ENCODE results near the gene PPP2R5A.
"Not testable (repeated sequence)": the region's sequence is repeated elsewhere in the genome, so short reads cannot be mapped to it uniquely, and the experiment has no call there.

The PPP2R5A gene

GRCh38 chr1:212267460-212267859 is 17.8 kb upstream of the PPP2R5A start:
- no peak for DNase-seq (ENCODE audit: low read depth in 2 of 2)

GRCh38 chr1:212269306-212269705 is 15.9 kb upstream of the PPP2R5A start:
- no peak for DNase-seq (ENCODE audit: low read depth in 2 of 2)

GRCh38 chr1:212270564-212270963 is 14.6 kb upstream of the PPP2R5A start:
- DNase-seq (ENCODE audit: low read depth in 2 of 2) = no peak

- no peak for DNase-seq (ENCODE audit: low read depth in 2 of 2)
These were observed 14.0 kb upstream of the PPP2R5A start for GRCh38 chr1:212271234-212271633.

- no peak for DNase-seq (ENCODE audit: low read depth in 2 of 2)
These were observed 13.3 kb upstream of the PPP2R5A start for GRCh38 chr1:212271823-212272485.

GRCh38 chr1:212281590-212281989 is 3.6 kb upstream of the PPP2R5A start:
- DNase-seq (ENCODE audit: low read depth in 2 of 2) = no peak

- DNase-seq (ENCODE audit: low read depth in 2 of 2) = no peak
These were observed 1.5 kb upstream of the PPP2R5A start for GRCh38 chr1:212283741-212284140.

- no peak for DNase-seq (ENCODE audit: low read depth in 2 of 2)
These were observed 872 bp upstream of the PPP2R5A start for GRCh38 chr1:212284332-212284743.

GRCh38 chr1:212285685-212286555 is 710 bp downstream of the PPP2R5A start:
- peak; percentile 38 to 48 for DNase-seq (ENCODE audit: low read depth in 2 of 2)

GRCh38 chr1:212286556-212287131 is 1.4 kb downstream of the PPP2R5A start:
- DNase-seq (ENCODE audit: low read depth in 2 of 2) = no peak

GRCh38 chr1:212287261-212287895 is 2.2 kb downstream of the PPP2R5A start:
- DNase-seq (ENCODE audit: low read depth in 2 of 2) = no peak

GRCh38 chr1:212287995-212288394 is 2.8 kb downstream of the PPP2R5A start:
- not testable (repeated sequence) for DNase-seq (ENCODE audit: low read depth in 2 of 2)

GRCh38 chr1:212288615-212289014 is 3.4 kb downstream of the PPP2R5A start:
- no peak for DNase-seq (ENCODE audit: low read depth in 2 of 2)

GRCh38 chr1:212289262-212290077 is 4.3 kb downstream of the PPP2R5A start:
- DNase-seq (ENCODE audit: low read depth in 2 of 2) = no peak

- DNase-seq (ENCODE audit: low read depth in 2 of 2) = no peak
These were observed 5.4 kb downstream of the PPP2R5A start for GRCh38 chr1:212290608-212291007.

GRCh38 chr1:212291505-212292134 is 6.4 kb downstream of the PPP2R5A start:
- DNase-seq (ENCODE audit: low read depth in 2 of 2) = no peak

- DNase-seq (ENCODE audit: low read depth in 2 of 2) = no peak
These were observed 7.3 kb downstream of the PPP2R5A start for GRCh38 chr1:212292250-212293105.

- no peak for DNase-seq (ENCODE audit: low read depth in 2 of 2)
These were observed 8.4 kb downstream of the PPP2R5A start for GRCh38 chr1:212293579-212293978.

- no peak for DNase-seq (ENCODE audit: low read depth in 2 of 2)
These were observed 9.8 kb downstream of the PPP2R5A start for GRCh38 chr1:212294983-212295382.

GRCh38 chr1:212295579-212295978 is 10.4 kb downstream of the PPP2R5A start:
- no peak for DNase-seq (ENCODE audit: low read depth in 2 of 2)
